Spleen (tissue), 7 donors: ENCODE measurements around the gene CCDC197.

Source experiments
- CTCF ChIP-seq, 11 experiments: fragments of 200-600 bp in 7 of 11; fragments of 450-650 bp in 4 of 11; sonication (generic) in 4 of 11; IDR thresholded peaks in 8 of 11; conservative IDR thresholded peaks in 3 of 11; 1 replicate in 7 of 11; 2 replicates in 4 of 11; pipeline versions ENCODE4 v1.4.0 to v1.8.0; 2016 to 2021; ENCODE audit warnings: antibody characterized with exemption in 11 of 11, inconsistent platforms in 4 of 11, mild to moderate bottlenecking in 1 of 11
- POLR2A ChIP-seq, 3 donors: fragments of 450-650 bp; IDR thresholded peaks; one replicate each; pipeline ENCODE4 v1.5.1; 2017; ENCODE audit warnings: antibody characterized with exemption in 3 of 3, mild to moderate bottlenecking in 1 of 3
- donor health status: DM: no; HTN: no; CAD: no; lungs with moderate emphysema.
- donor health status: DM: no; HTN: no; CAD: no.
- donor health status: DM: no; HTN: no; CAD: no.

- no peak for TF ChIP-seq POLR2A (IDR thresholded peaks at IDR 0.05)
- TF ChIP-seq CTCF (IDR thresholded peaks at IDR 0.05 in 8 of 11, conservative IDR thresholded peaks at IDR 0.05 in 3 of 11) = no peak
These were observed 9.7 kb upstream of the CCDC197 start for GRCh38 chr14:93987376-93987775.
